ENCODE results near the gene TEK.

DNA sequence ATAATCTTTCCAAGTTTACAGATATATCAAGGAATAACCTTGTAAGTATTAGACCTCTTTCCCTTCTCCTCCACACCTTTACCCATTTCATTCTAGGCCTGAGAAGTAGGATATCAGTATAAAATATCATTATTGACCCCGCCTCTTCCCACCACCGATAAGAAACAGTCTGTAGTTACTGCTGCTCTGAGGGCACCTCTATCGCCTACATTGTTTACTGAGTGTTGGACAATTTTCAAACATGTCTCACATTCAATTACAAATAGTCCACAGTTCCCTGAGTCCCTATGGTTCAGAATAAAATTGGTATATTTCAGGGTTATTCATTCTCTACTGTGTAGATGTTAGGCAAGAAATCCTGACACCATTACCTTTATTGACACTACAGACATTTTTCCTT is 73.4 kb downstream of the TEK start:
- TF ChIP-seq, protein P1, sequence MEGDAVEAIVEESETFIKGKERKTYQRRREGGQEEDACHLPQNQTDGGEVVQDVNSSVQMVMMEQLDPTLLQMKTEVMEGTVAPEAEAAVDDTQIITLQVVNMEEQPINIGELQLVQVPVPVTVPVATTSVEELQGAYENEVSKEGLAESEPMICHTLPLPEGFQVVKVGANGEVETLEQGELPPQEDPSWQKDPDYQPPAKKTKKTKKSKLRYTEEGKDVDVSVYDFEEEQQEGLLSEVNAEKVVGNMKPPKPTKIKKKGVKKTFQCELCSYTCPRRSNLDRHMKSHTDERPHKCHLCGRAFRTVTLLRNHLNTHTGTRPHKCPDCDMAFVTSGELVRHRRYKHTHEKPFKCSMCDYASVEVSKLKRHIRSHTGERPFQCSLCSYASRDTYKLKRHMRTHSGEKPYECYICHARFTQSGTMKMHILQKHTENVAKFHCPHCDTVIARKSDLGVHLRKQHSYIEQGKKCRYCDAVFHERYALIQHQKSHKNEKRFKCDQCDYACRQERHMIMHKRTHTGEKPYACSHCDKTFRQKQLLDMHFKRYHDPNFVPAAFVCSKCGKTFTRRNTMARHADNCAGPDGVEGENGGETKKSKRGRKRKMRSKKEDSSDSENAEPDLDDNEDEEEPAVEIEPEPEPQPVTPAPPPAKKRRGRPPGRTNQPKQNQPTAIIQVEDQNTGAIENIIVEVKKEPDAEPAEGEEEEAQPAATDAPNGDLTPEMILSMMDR (IDR thresholded peaks at IDR 0.05): no peak
- TF ChIP-seq POLR2A (IDR thresholded peaks at IDR 0.05): no peak
